Thymus (tissue), 11 donors: ENCODE data around the gene NPL. TPM values are rescaled to one million over a fixed set of nuclear protein-coding genes. Genes with fewer than 3 reads are reported as not detected.

Experiments
- DNase-seq, 9 donors: peaks; one replicate each; pipeline ENCODE4 v3.0.0-alpha.2; 2013; ENCODE audit warnings: low spot score in 9 of 9, low read depth in 6 of 9, missing footprints in 1 of 9
- H3K27ac ChIP-seq, 2 donors: one replicate each; pipeline ENCODE4 v1.5.1; 2013; ENCODE audit warnings: control low read depth in 1 of 2, low read depth in 1 of 2, low read length in 1 of 2, mild to moderate bottlenecking in 1 of 2, moderate library complexity in 1 of 2
- H3K27me3 ChIP-seq, 2 donors: one replicate each; pipeline ENCODE4 v1.5.1; 2013; ENCODE audit warnings: low read length in 1 of 2; ENCODE audit not compliant: control insufficient read depth in 2 of 2, insufficient read depth in 1 of 2
- H3K36me3 ChIP-seq, 2 donors: one replicate each; pipeline ENCODE4 v1.5.1; 2013; ENCODE audit warnings: low read length in 1 of 2, mild to moderate bottlenecking in 1 of 2, moderate library complexity in 1 of 2; ENCODE audit not compliant: control insufficient read depth in 2 of 2, insufficient read depth in 2 of 2
- H3K4me1 ChIP-seq, 2 donors: one replicate each; pipeline ENCODE4 v1.5.1; 2013; ENCODE audit warnings: low read length in 2 of 2; ENCODE audit not compliant: control insufficient read depth in 2 of 2, insufficient read depth in 2 of 2
- H3K4me3 ChIP-seq, 2 donors: one replicate each; pipeline ENCODE4 v1.5.1; 2013; ENCODE audit warnings: low read length in 2 of 2, control low read depth in 1 of 2, mild to moderate bottlenecking in 1 of 2
- H3K9me3 ChIP-seq, 2 donors: one replicate each; pipeline ENCODE4 v1.5.1; 2013; ENCODE audit warnings: low read length in 1 of 2, mild to moderate bottlenecking in 1 of 2; ENCODE audit not compliant: control insufficient read depth in 2 of 2, insufficient read depth in 1 of 2
- WGBS: extraction: QIAGEN DNeasy Blood & Tissue Kit; methylation state at CpG from one replicate; pipeline ENCODE4 v1.1.7; 2013; 5-methylcytosine and 5-hydroxymethylcytosine counted together
- polyA plus RNA-seq: library from polyadenylated mRNA; stranded (reverse); fragments of 200-250 nt; gene quantifications from one replicate; pipeline ENCODE4 v1.2.3, GENCODE V29; 2013
- total RNA-seq: library from RNA; stranded (reverse); fragments of 120-200 nt; gene quantifications from one replicate; pipeline ENCODE4 v1.2.4, GENCODE V29; 2013
- donor health status: healthy.

NPL gene
- total and polyA plus RNA-seq, 2 donors = 10.9 to 30.7 TPM

- no peak for DNase-seq
- Histone ChIP-seq H3K4me3 (no peak overlapping the region), H3K4me1 (no peaks in the 10 kb centered on the region), H3K36me3 (peaks cover 0 to 4% of the 10 kb centered on the region in 2 donors), H3K27ac (no peak overlapping the region), H3K9me3 (no peaks in the 10 kb centered on the region), H3K27me3 (no peaks in the 10 kb centered on the region)
- 88% methylated on average over 11 of the region's 11 CpGs for WGBS
Observed at GRCh38 chr1:182806015-182806678, 16.6 kb downstream of the NPL start.

GRCh38 chr1:182807907-182808306, 18.3 kb downstream of the NPL start:
- DNase-seq = no peak
- H3K9me3 ChIP-seq = no peaks in the 10 kb centered on the region
- no peaks in the 10 kb centered on the region for H3K27me3 ChIP-seq
- WGBS = 83% methylated on average over 3 of the region's 3 CpGs
- no peak overlapping the region for H3K27ac ChIP-seq
- no peak overlapping the region for H3K4me3 ChIP-seq
- H3K36me3 ChIP-seq = peaks cover 0 to 4% of the 10 kb centered on the region in 2 donors
- no peaks in the 10 kb centered on the region for H3K4me1 ChIP-seq

GRCh38 chr1:182809414-182809957, 19.9 kb downstream of the NPL start:
- 90% methylated on average over 3 of the region's 3 CpGs for WGBS
- Histone ChIP-seq H3K4me3 (no peak overlapping the region), H3K4me1 (no peaks in the 10 kb centered on the region), H3K36me3 (peaks cover 0 to 4% of the 10 kb centered on the region in 2 donors), H3K9me3 (no peaks in the 10 kb centered on the region), H3K27ac (no peak overlapping the region), H3K27me3 (no peaks in the 10 kb centered on the region)
- no peak for DNase-seq

- H3K27me3 ChIP-seq = no peaks in the 10 kb centered on the region
- H3K36me3 ChIP-seq = no peaks in the 10 kb centered on the region
- H3K4me3 ChIP-seq = no peak overlapping the region
- DNase-seq = no peak
- H3K4me1 ChIP-seq = no peaks in the 10 kb centered on the region
- WGBS = 97% methylated on average over 4 of the region's 4 CpGs
- no peaks in the 10 kb centered on the region for H3K9me3 ChIP-seq
- no peak overlapping the region for H3K27ac ChIP-seq
Observed at GRCh38 chr1:182811975-182812722, 22.6 kb downstream of the NPL start.

GRCh38 chr1:182816863-182817262, 27.3 kb downstream of the NPL start:
- H3K27me3 ChIP-seq = no peaks in the 10 kb centered on the region
- no peak overlapping the region for H3K27ac ChIP-seq
- no peaks in the 10 kb centered on the region for H3K36me3 ChIP-seq
- 98% methylated on average over 2 of the region's 2 CpGs for WGBS
- no peaks in the 10 kb centered on the region for H3K4me1 ChIP-seq
- no peak overlapping the region for H3K4me3 ChIP-seq
- H3K9me3 ChIP-seq = no peaks in the 10 kb centered on the region
- no peak for DNase-seq

- no peaks in the 10 kb centered on the region for H3K27me3 ChIP-seq
- 96% methylated on average over 3 of the region's 3 CpGs for WGBS
- DNase-seq = no peak
- H3K9me3 ChIP-seq = no peaks in the 10 kb centered on the region
- no peaks in the 10 kb centered on the region for H3K36me3 ChIP-seq
- H3K4me3 ChIP-seq = no peak overlapping the region
- H3K27ac ChIP-seq = no peak overlapping the region
- H3K4me1 ChIP-seq = no peaks in the 10 kb centered on the region
Observed at GRCh38 chr1:182817802-182818201, 28.2 kb downstream of the NPL start.

- DNase-seq = no peak
- no peak overlapping the region for H3K4me3 ChIP-seq
- H3K4me1 ChIP-seq = peaks cover 0 to 2% of the 10 kb centered on the region in 2 donors
- H3K9me3 ChIP-seq = no peaks in the 10 kb centered on the region
- no peak overlapping the region for H3K27ac ChIP-seq
- no peaks in the 10 kb centered on the region for H3K27me3 ChIP-seq
- no peaks in the 10 kb centered on the region for H3K36me3 ChIP-seq
- 89% methylated on average over 3 of the region's 3 CpGs for WGBS
Observed at GRCh38 chr1:182823220-182823619, 33.6 kb downstream of the NPL start.

- H3K4me3 ChIP-seq = no peak overlapping the region
- no peaks in the 10 kb centered on the region for H3K9me3 ChIP-seq
- WGBS = 98% methylated on average over 2 of the region's 2 CpGs
- H3K27me3 ChIP-seq = no peaks in the 10 kb centered on the region
- DNase-seq = no peak
- peaks cover 0 to 2% of the 10 kb centered on the region in 2 donors for H3K4me1 ChIP-seq
- no peaks in the 10 kb centered on the region for H3K36me3 ChIP-seq
- H3K27ac ChIP-seq = no peak overlapping the region
Observed at GRCh38 chr1:182826892-182827291, 37.3 kb downstream of the NPL start.

- H3K36me3 ChIP-seq = no peaks in the 10 kb centered on the region
- no peaks in the 10 kb centered on the region for H3K4me1 ChIP-seq
- no peak overlapping the region for H3K4me3 ChIP-seq
- H3K9me3 ChIP-seq = no peaks in the 10 kb centered on the region
- no peaks in the 10 kb centered on the region for H3K27me3 ChIP-seq
- H3K27ac ChIP-seq = no peak overlapping the region
- 55% methylated on average over 5 of the region's 5 CpGs for WGBS
- no peak for DNase-seq
Observed at GRCh38 chr1:182829285-182829932, 39.8 kb downstream of the NPL start.
